K562 (cell line): ENCODE results near the gene HOXA1. TPM values are rescaled to one million over a fixed set of nuclear protein-coding genes. Genes with fewer than 3 reads are reported as not detected.

Experiments used
- ATAC-seq: fragments of 200-7000 bp; cut with Tn5 transposase; 3 replicates; pipeline ENCODE4 v1.9.1; 2020; ENCODE audit warnings: moderate library complexity
- BruUV-seq: library from RNA; stranded (reverse); fragments of 400-500 nt; replicated peaks from 2 replicates; lab custom pipeline; 2021; lab: Mats Ljungman, UMichigan
- CTCF ChIA-PET: fragments of 300-600 bp; formaldehyde crosslinking; extraction: SDS; loops from one replicate; lab custom pipeline; 2021; ENCODE audit warnings: low intra/inter-chr PET ratio; lab: Yijun Ruan, JAX
- POLR2A ChIA-PET: fragments of 300-600, 350-650 bp; sonication (Branson Sonifier 250); formaldehyde crosslinking; extraction: SDS; loops from one replicate; lab custom pipeline; 2021; ENCODE audit warnings: antibody characterized with exemption, inconsistent platforms; lab: Yijun Ruan, JAX
- DNase-seq, 4 experiments: peaks; one replicate each; pipeline versions ENCODE4 v3.0.0 to v3.0.0-alpha.2; 2011 to 2018; ENCODE audit warnings: low spot score in 3 of 4, mixed read lengths in 3 of 4; ENCODE audit errors: extremely low read depth in 1 of 4
- FAIRE-seq: peaks from 2 replicates; lab custom pipeline; 2011; peaks lifted over from hg19 to GRCh38; lab: Jason Lieb, UNC
- H2AFZ ChIP-seq: 2 replicates; pipeline ENCODE4 v1.6.0; 2011; ENCODE audit warnings: low read depth, low read length, control low read depth, inconsistent platforms
- H3K27ac ChIP-seq: fragments of 200-600 bp; 3 replicates; pipeline ENCODE4 v1.8.0; 2011; ENCODE audit warnings: low read depth, mild to moderate bottlenecking, control low read depth, inconsistent platforms, low read length, moderate library complexity, mixed read lengths; ENCODE audit errors: extremely low read depth
- H3K27me3 ChIP-seq, 2 experiments: fragments of 300-600 bp in 1 of 2; 2 replicates in 1 of 2; 3 replicates in 1 of 2; pipeline versions ENCODE4 v1.6.0 to v1.8.0; 2011; ENCODE audit warnings: inconsistent platforms in 2 of 2, low read length in 2 of 2, mild to moderate bottlenecking in 1 of 2, mixed read lengths in 1 of 2, moderate library complexity in 1 of 2; ENCODE audit not compliant: control insufficient read depth in 2 of 2, insufficient read depth in 2 of 2
- H3K36me3 ChIP-seq: fragments of 300-600 bp; 3 replicates; pipeline ENCODE4 v1.8.0; 2011; ENCODE audit warnings: mild to moderate bottlenecking, low read length, inconsistent platforms; ENCODE audit not compliant: control insufficient read depth, insufficient read depth
- H3K4me1 ChIP-seq, 2 experiments: fragments of 200-600 bp in 1 of 2; replicated peaks in 1 of 2; 2 replicates in 1 of 2; 3 replicates in 1 of 2; pipeline versions ENCODE4 v1.5.1 to v1.8.0; 2011; ENCODE audit warnings: inconsistent platforms in 2 of 2, low read length in 2 of 2, mild to moderate bottlenecking in 1 of 2, mixed read lengths in 1 of 2, moderate library complexity in 1 of 2; ENCODE audit not compliant: control insufficient read depth in 2 of 2, insufficient read depth in 2 of 2
- H3K4me2 ChIP-seq: 2 replicates; pipeline ENCODE4 v1.6.1; 2011; ENCODE audit warnings: low read length, control low read depth, inconsistent platforms, mixed read lengths; ENCODE audit not compliant: insufficient read depth
- H3K4me3 ChIP-seq: fragments of 200-600 bp; sonication (generic), shearing (Covaris generic); 2 replicates; pipeline ENCODE4 v1.5.1; 2016; ENCODE audit warnings: control low read depth, inconsistent platforms
- H3K79me2 ChIP-seq: fragments of 200-600 bp; 3 replicates; pipeline ENCODE4 v1.8.0; 2011; ENCODE audit warnings: low read length, inconsistent platforms; ENCODE audit not compliant: control insufficient read depth, insufficient read depth
- H3K9ac ChIP-seq, 2 experiments: 2 replicates each; pipeline versions ENCODE4 v1.6.0 to v1.6.1; 2011; ENCODE audit warnings: low read depth in 2 of 2, low read length in 2 of 2, control low read depth in 1 of 2, inconsistent platforms in 1 of 2, mild to moderate bottlenecking in 1 of 2, mixed read lengths in 1 of 2; ENCODE audit not compliant: insufficient read depth in 1 of 2
- H3K9me1 ChIP-seq: one replicate; pipeline ENCODE4 v1.6.0; 2011; ENCODE audit warnings: inconsistent platforms, mild to moderate bottlenecking, low read length, moderate library complexity; ENCODE audit not compliant: control insufficient read depth, insufficient read depth
- H3K9me3 ChIP-seq: replicated peaks from 2 replicates; pipeline ENCODE4 v1.5.1; 2011; ENCODE audit warnings: low read depth, low read length, inconsistent platforms; ENCODE audit not compliant: control insufficient read depth, insufficient read depth
- H4K20me1 ChIP-seq: replicated peaks from 2 replicates; pipeline ENCODE4 v1.6.1; 2011; ENCODE audit warnings: low read length, inconsistent platforms, mixed read lengths; ENCODE audit not compliant: control insufficient read depth, insufficient read depth
- ARID2 ChIP-seq: fragments of 450-650 bp; IDR thresholded peaks from 2 replicates; pipeline ENCODE4 v1.6.1; 2017; ENCODE audit warnings: antibody characterized with exemption, mild to moderate bottlenecking
- GMEB1 ChIP-seq: fragments of 250-450 bp; sonication (Bioruptor Pico); IDR thresholded peaks from 2 replicates; pipeline ENCODE4 v1.4.0; 2020; ENCODE audit warnings: mild to moderate bottlenecking
- HCFC1 ChIP-seq: IDR thresholded peaks from 2 replicates; pipeline ENCODE4 v1.6.1; 2012; ENCODE audit warnings: low read depth, low read length, improper control_type of control experiment
- HEY1 ChIP-seq: fragments of 250-450 bp; sonication (Bioruptor Pico); IDR thresholded peaks from 2 replicates; pipeline ENCODE4 v1.5.0; 2020; ENCODE audit warnings: mild to moderate bottlenecking, moderate library complexity, borderline replicate concordance
- KDM2B ChIP-seq: fragments of 250-450 bp; sonication (Bioruptor Pico); IDR thresholded peaks from 2 replicates; pipeline ENCODE4 v1.8.0; 2021; ENCODE audit warnings: mild to moderate bottlenecking, moderate library complexity
- MEF2A ChIP-seq: IDR thresholded peaks from 2 replicates; pipeline ENCODE4 v1.6.1; 2011; ENCODE audit warnings: low read depth, mild to moderate bottlenecking, low read length, moderate library complexity; ENCODE audit not compliant: control insufficient read depth
- MTA2 ChIP-seq: fragments of 450-650 bp; IDR thresholded peaks from 2 replicates; pipeline ENCODE4 v1.6.1; 2016; ENCODE audit warnings: low read depth
- PYGO2 ChIP-seq: fragments of 450-650 bp; IDR thresholded peaks from 2 replicates; pipeline ENCODE4 v1.6.1; 2016; ENCODE audit warnings: mild to moderate bottlenecking, missing genetic modification characterization, moderate library complexity, missing compliant biosample characterization
- STAT5B ChIP-seq: fragments of 250-450 bp; sonication (Bioruptor Pico); IDR thresholded peaks from 2 replicates; pipeline ENCODE4 v1.8.0; 2021; ENCODE audit warnings: mild to moderate bottlenecking, inconsistent platforms
- TBP ChIP-seq: optimal IDR thresholded peaks from 2 replicates; pipeline ENCODE3; 2011; ENCODE audit warnings: low read depth, low read length, improper control_type of control experiment
- TCF7L2 ChIP-seq: fragments of 150-350 bp; IDR thresholded peaks from 2 replicates; pipeline ENCODE4 v1.6.1; 2016; ENCODE audit warnings: low read depth, mild to moderate bottlenecking, low read length, moderate library complexity
- UBTF ChIP-seq, 2 experiments: IDR thresholded peaks; 2 replicates each; pipeline ENCODE4 v1.6.1; 2012; ENCODE audit warnings: improper control_type of control experiment in 2 of 2, low read depth in 2 of 2, low read length in 2 of 2, borderline replicate concordance in 1 of 2
- USF1 ChIP-seq: sonication (generic); formaldehyde crosslinking; IDR thresholded peaks from 2 replicates; pipeline ENCODE4 v1.9.0; 2022; ENCODE audit warnings: mild to moderate bottlenecking, missing genetic modification reagents
- ZC3H11A ChIP-seq: IDR thresholded peaks from 2 replicates; pipeline ENCODE4 v1.6.1; 2012; ENCODE audit warnings: low read depth, low read length, improper control_type of control experiment
- ZKSCAN8 ChIP-seq: fragments of 200-800 bp; sonication (Bioruptor generic); IDR thresholded peaks from 2 replicates; pipeline ENCODE4 v1.6.1; 2016; ENCODE audit warnings: missing genetic modification characterization, missing compliant biosample characterization
- ZNF778 ChIP-seq: fragments of 450-650 bp; formaldehyde crosslinking; IDR thresholded peaks from 2 replicates; pipeline ENCODE4 v1.4.0; 2020; ENCODE audit warnings: mild to moderate bottlenecking, moderate library complexity
- WGBS: fragments of 100-300 bp; shearing (Covaris generic); methylation state at CpG from one replicate; pipeline ENCODE4 v1.1.6; 2016; ENCODE audit warnings: low coverage, mixed read lengths; ENCODE audit not compliant: insufficient coverage; ENCODE audit errors: missing lambda C conversion rate; 5-methylcytosine and 5-hydroxymethylcytosine counted together
- in situ Hi-C: fragments of 300-500 bp; cut with MboI; formaldehyde crosslinking; loops from 4 replicates; pipeline ENCODE4 v1.15.0; 2018; ENCODE audit warnings: inconsistent platforms, mixed read lengths
- intact Hi-C: fragments of 100-400 bp; cut with micrococcal nuclease; formaldehyde crosslinking; loops from 2 replicates; pipeline ENCODE4 v1.14.2; 2022
- polyA plus RNA-seq, 8 experiments: library from polyadenylated mRNA; depleted of rRNA in 4 of 8; stranded (reverse) in 5 of 8; unstranded in 3 of 8; fragments of >200 nt; fragmentation: Nextera tagmentation in 2 of 8; fragmentation: Illumina TruSeq in 1 of 8; extraction: Ambion mirVana in 2 of 8; extraction: Trizol in 1 of 8; gene quantifications; 2 replicates each; pipeline versions ENCODE4 v1.2.1 to v1.2.3, GENCODE V29; 2011 to 2014; ENCODE audit warnings: inconsistent platforms in 1 of 8, missing spikeins in 1 of 8
- total RNA-seq, 7 experiments: library from RNA; depleted of rRNA in 6 of 7; stranded (reverse); fragments of >200 nt in 6 of 7; fragmentation: Illumina TruSeq in 2 of 7; extraction: Trizol in 2 of 7; gene quantifications; 2 replicates each; pipeline versions ENCODE4 v1.2.1 to v1.2.3, GENCODE V29; 2011 to 2021; ENCODE audit warnings: low replicate concordance in 1 of 7
- TF ChIP-seq, protein P1 (sequence below): fragments of 450-650 bp; IDR thresholded peaks from 2 replicates; pipeline ENCODE4 v1.6.1; 2014; ENCODE audit warnings: low read depth, mild to moderate bottlenecking, moderate library complexity, borderline replicate concordance

The HOXA1 gene
- total and polyA plus RNA-seq, 9 of the 15 experiments (the other 6 are each of a cell fraction or from before 2014, with no cell fraction given): 0.03 to 0.63 (median 0.09) TPM; not detected in 4

GRCh38 chr7:27100694-27101170 lies 4.9 kb upstream of the HOXA1 start:
- H3K4me3 ChIP-seq: no peak overlapping the region
- no peaks in the 10 kb centered on the region for H3K79me2 ChIP-seq
- no peak for FAIRE-seq
- TF ChIP-seq HEY1 (CRISPR knock-in tag): no peak
- no peak for TF ChIP-seq TCF7L2
- no peak for TF ChIP-seq MEF2A
- TF ChIP-seq KDM2B (CRISPR knock-in tag): no peak
- no peak for TF ChIP-seq USF1 (CRISPR knock-in tag)
- TF ChIP-seq, protein P1, sequence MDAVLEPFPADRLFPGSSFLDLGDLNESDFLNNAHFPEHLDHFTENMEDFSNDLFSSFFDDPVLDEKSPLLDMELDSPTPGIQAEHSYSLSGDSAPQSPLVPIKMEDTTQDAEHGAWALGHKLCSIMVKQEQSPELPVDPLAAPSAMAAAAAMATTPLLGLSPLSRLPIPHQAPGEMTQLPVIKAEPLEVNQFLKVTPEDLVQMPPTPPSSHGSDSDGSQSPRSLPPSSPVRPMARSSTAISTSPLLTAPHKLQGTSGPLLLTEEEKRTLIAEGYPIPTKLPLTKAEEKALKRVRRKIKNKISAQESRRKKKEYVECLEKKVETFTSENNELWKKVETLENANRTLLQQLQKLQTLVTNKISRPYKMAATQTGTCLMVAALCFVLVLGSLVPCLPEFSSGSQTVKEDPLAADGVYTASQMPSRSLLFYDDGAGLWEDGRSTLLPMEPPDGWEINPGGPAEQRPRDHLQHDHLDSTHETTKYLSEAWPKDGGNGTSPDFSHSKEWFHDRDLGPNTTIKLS: no peak
- TF ChIP-seq ZNF778 (CRISPR knock-in tag): no peak
- TF ChIP-seq ZC3H11A: no peak
- no peak for TF ChIP-seq UBTF (IDR thresholded peaks at IDR 0.05; ENCODE audit: borderline replicate concordance in 1 of 2, low read depth in 2 of 2, low read length in 2 of 2)
- no peak for TF ChIP-seq ZKSCAN8 (CRISPR knock-in tag)
- TF ChIP-seq PYGO2 (tag): no peak
- TF ChIP-seq GMEB1: no peak
- TF ChIP-seq TBP: no peak
- TF ChIP-seq ARID2: no peak
- TF ChIP-seq MTA2: no peak
- no peak for TF ChIP-seq STAT5B
- TF ChIP-seq HCFC1: no peak
- H3K9me3 ChIP-seq: no peaks in the 10 kb centered on the region
- no peak overlapping the region for H3K27ac ChIP-seq
- no peak overlapping the region for H2AFZ ChIP-seq
- no peaks in the 10 kb centered on the region for H3K36me3 ChIP-seq
- intact Hi-C loops (no loop called here), in situ Hi-C loops (no loop called here)
- no peak for DNase-seq
- H3K4me1 ChIP-seq: peaks cover 0 to 14% of the 10 kb centered on the region in 2 experiments; a peak in 2 of 5 replicates
- H4K20me1 ChIP-seq: no peaks in the 10 kb centered on the region
- POLR2A ChIA-PET: interaction anchor here (0.6 to 0.8 kb wide), 2 partner anchors 8 to 15 kb away, joined by 3 read pairs; no protein-coding TSS in a partner anchor
- H3K9me1 ChIP-seq: no peaks in the 10 kb centered on the region
- no peak overlapping the region for H3K4me2 ChIP-seq
- H3K27me3 ChIP-seq: peaks cover 73 to 79% of the 10 kb centered on the region in 2 experiments
- no TSS peak for BruUV-seq
- H3K9ac ChIP-seq: no peak overlapping the region
- no peak for ATAC-seq
- CTCF ChIA-PET: no interaction called here
- 4% methylated on average over 8 of the region's 8 CpGs for WGBS
